Erythroblast (primary cell): Measurements from ENCODE around the gene DIAPH2.

Source experiments
- GATA1 ChIP-seq: IDR thresholded peaks from 2 replicates; pipeline ENCODE4 v1.6.1; 2011; ENCODE audit warnings: low read depth, mild to moderate bottlenecking, control low read depth, low read length, moderate library complexity
- POLR2A ChIP-seq: IDR thresholded peaks from 2 replicates; pipeline ENCODE4 v1.6.1; 2011; ENCODE audit warnings: mild to moderate bottlenecking, low read length

DNA sequence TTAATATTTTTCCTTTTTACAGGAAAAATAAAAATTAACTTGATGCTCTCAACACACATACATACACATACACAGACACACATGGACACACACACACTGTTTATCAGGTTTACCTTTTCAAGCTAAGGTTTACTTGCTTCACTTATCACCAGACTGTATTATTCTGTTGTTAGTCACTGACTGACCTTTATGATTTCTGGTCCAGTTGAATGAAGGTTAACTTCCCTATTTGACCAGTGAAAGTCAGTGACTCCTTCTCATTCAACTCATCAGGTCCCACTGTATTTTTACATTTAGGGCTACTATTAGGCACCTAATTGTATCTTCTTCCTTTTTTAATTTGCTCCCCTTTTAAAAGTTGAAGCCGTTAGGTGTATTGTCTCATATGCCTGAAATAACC is 16.0 kb downstream of the DIAPH2 start:
- TF ChIP-seq POLR2A (no peak), GATA1 (no peak)
